Cortex of kidney (tissue), 1 donor: ENCODE data around the gene STXBP5L.
"Not testable (repeated sequence)": the region's sequence is repeated elsewhere in the genome, so short reads cannot be mapped to it uniquely, and the experiment has no call there.

ENCODE experiments used
- DNase-seq: peaks from one replicate; lab custom pipeline; 2025; lab: John Stamatoyannopoulos, UW

Gene STXBP5L

DNA sequence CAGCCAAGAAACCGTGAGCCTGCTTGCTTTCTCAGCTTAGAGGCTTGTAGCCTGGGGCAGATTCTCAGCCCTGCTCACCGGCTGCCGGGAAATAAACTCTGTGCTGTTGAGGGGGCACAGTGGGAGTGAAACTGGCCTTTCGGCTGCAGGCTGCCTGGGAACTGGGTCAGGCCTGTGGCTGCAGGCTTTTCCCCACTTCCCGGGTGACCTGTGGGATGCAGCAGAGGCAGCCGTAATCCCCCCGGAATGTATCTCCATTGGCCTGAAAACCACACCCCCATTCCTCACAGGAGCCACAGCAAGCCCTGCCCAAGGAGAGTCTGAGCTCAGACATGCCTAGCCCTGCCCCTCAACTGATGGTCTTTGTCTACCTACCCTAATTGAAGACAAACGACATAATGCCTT, 110.9 kb downstream of the STXBP5L start:
- no peak for DNase-seq

DNA sequence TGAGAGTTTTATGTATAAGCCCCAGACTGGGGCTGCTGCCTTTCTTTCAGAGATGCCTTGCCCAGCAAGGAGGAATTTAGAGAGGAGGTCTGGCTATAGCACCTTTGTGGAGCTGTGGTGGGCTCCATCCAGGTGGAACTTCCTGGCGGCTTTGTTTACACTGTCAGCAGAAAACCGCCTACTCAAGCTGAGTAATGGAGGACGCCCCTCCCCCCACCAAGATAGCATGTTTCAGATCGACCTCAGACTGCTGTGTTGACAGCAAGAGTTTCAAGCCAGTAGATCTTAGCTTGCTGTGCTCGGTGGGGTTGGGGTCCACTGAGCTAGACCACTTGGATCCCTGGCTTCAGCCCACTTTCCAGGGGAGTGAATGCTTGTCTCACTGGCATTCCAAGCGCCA, 155.6 kb downstream of the STXBP5L start:
- no peak for DNase-seq

DNA sequence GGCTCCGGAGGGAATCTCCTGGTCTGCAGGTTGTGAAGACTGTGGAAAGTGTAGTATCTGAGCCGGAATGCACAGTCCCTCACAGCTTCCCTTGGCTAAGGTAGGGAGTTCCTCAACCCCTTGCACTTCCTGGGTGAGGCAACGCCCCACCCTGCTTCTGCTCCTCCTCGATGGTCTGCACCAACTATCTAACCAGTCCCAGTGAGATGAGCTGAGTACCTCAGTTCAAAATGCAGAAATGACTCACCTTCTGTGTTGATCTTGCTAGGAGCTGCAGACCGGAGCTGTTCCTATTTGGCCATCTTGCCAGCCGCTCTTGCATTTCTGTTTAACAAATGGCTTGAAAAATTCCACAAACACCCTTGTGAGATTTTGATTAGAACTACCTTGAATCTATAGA, 156.1 kb downstream of the STXBP5L start:
- no peak for DNase-seq

DNA sequence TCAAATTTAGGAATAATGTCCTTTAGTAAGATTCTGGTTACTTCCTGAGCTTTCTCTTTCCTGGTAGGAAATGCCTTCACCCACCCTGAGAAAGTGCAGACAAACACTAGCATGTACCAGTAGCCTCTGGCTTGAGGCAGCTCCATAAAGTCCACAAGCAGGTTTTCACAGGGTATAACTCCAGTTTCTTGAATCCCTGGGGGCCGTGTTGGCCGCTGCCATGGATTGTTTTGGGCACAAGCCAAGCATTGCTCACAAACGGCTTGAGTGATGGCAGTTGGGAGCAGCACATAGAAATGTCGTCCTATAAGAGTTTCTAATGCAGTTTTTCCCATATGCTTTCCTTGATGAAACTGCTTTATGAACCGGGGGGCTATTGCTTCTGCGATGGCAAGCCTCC, 164.1 kb downstream of the STXBP5L start:
- no peak for DNase-seq

DNA sequence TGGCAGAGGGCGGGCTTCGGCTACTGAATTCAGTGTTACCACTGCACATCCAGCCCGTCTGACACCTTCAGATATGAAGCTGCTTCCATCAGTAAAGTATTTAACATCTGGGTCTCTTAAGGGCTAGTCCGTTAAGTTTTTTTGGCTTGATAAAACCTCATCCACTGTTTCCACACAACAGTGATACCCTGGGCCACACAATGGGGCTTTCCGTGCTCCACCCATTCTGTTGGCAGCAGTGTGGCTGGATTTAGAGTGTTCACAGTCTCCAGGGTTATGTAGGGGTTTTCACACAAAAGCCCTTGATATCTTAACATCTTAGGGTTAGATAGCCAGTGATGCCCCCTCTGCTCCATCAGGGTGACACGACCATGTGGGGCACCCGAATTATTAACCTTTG, 165.0 kb downstream of the STXBP5L start:
- no peak for DNase-seq

DNA sequence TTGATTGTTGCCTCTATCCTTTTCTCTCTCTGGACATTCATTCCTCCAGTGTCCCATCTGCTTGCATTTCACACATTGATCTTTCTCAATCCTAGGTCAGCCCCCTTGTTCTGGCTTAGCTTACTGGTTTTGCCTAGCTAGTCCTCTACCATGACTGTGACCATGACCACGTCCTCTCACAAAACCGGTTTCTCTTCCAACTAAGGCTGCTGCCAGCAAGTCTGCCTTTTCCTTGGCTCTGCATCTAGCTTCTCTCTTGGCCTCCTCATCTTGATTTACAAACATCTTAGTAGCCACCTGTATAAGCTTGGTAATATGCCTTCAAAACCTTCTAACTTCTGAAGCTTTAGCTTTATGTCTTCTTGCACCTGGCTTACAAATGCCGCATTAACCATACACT, 167.2 kb downstream of the STXBP5L start:
- no peak for DNase-seq

DNA sequence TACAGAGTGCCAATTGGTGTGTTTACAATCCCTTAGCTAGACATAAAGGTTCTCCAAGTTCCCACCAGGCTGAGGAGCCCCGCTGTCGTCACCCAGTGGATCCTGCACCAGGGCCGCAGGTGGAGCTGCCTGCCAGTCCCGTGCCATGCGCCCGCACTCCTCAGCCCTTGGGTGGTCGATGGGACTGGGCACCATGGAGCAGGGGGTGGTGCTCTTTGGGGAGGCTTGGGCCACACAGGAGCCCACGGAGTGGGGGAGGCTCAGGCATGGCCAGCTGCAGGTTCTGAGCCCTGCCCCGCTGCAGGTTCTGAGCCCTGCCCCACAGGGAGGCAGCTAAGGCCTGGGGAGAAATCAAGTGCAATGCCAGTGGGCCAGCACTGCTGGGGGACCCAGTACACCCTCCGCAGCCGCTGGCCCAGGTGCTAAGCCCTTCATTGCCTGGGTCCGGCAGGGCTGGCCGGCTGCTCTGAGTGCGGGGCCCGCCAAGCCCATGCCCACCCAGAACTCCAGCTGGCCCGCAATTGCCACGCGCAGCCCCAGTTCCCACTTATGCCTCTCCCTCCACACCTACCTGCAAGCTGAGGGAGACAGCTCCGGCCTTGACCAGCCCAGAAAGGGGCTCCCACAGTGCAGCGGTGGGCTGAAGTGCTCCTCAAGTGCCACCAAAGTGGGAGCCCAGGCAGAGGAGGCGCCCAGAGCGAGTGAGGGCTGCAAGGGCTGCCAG, 170.5 kb downstream of the STXBP5L start:
- not testable (repeated sequence) for DNase-seq

DNA sequence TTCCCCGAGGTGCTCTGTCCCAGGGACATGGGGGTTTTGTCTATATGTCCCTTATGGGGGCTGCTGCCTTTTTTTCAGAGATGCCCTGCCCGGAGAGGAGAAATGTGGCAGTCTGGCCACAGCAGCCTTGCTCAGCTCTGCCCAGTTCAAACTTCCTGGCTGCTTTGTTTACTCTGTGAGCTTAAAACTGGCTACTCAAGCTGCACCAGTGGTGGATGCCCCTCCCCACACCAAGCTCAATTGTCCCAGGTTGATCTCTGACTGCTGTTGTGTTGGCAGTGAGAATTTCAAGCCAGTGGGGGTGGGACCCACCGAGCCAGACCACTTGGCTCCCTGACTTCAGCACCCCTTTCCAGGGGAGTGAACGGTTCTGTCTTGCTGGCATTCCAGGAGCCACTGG, 188.9 kb downstream of the STXBP5L start:
- DNase-seq, result no peak

DNA sequence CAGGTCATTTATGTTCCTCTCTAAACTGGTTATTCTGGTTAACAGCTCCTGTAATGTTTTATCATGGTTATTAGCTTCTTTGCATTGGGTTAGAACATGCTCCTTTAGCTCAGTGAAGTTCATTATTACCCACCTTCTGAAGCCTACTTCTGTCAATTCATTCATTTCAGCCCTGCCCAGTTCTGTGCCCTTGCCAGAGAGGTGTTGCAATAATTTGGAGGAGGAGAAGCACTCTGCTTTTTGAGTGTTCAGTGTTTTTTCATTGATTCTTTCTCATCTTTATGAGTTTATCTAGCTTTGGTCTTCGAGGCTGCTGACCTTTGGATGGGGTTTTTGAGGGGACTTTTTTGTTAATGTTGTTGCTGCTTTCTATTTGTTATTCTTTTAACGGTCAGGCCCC, 203.1 kb downstream of the STXBP5L start:
- not testable (repeated sequence) for DNase-seq

DNA sequence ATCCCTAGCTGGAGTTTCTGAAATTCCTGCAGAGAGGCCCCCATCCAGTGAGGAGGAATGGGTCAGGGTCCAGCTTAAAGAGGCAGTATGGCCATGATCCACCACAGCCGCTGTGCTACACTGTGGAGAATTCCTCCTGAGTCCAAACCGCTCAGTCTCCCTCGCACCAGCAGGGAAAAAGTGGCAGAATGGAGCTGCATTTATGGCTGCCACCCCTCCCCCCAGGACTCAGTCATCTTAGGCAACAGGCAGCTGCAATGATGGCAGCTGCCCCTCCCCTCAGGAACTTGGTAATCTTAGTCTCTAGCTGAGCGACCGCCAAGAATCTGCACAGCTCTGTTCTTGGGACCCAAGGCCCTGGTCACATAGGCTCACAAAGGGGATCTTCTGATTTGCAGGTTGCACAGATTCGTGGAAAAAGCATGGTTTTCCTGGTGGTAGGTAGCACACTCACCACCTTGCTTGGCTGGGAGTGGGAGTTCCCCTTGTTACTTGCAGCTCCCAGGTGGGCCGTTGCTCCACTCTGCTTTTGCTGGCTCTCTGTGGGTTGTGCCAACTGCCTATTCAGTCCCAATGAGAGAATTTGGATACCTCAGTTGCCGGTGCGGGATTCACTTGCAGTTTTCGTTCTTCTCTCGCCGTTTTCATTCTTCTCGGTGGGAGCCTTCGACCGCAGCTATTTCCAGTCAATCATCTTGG, 204.1 kb downstream of the STXBP5L start:
- DNase-seq, result no peak

DNA sequence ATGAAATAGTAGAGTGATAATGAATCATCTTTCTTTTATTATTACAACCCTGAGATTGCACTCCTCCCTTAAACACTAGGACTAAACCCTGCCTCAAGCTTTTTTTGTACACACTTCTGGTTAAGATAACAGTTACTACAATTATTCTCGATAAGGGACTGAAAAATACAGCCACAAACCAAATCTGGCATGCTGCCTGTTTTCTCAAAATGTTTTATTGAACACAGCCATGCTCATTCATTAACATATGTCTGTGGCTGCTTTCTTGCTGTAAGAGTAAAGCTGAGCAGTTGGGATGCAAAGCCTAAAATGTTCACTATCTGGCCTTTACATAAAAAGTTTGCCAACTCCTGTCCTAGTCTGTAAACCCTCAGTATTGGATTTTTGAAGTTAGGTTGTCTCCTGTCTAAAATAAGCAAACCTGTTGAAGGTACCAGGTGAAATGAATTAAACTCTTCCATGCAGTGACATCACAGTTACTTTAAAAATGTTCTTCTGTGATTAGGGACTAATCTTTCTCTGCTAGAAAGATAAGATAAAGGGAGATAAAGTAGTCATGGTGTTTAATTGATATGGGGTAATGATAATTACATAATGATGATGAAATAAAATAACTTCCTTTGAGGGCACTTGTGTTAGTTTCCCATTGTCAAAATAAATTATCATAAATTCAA, 218.2 kb downstream of the STXBP5L start:
- no peak for DNase-seq

DNA sequence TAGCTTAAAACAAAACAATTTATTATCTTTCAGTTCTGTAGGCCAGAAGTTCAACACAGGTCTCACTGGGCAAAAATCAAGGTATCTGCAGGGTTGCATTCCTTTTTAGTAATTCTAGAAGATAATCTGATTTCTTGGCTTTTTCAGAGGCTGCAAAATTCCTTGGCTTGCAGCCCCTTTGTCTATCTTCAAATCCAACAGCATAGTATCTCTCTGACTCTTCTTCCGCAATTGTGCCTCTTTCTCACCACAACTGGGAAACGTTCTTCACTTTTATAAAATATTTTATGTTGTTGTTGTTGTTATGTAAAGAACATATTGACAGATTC, 218.7 kb downstream of the STXBP5L start:
- DNase-seq, result no peak

DNA sequence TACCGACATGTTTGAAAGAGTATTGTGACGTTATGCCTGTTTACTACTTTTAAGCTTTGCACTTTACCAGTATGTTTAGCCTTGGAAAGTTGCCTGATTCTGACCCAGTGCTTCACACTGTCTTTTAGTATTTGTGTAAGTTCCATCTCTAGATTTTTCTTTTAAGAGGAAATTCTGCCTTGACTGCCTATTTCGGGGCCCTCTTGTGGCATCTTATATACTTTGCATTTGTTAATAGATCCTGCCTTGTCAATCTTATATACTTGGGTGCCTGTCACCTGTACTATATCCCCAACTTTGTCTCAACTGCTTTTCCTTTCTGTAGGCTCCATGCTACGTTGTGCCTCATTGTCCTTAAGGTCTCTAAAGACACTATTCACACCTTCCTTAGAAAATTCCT, 244.6 kb downstream of the STXBP5L start:
- DNase-seq, result no peak

DNA sequence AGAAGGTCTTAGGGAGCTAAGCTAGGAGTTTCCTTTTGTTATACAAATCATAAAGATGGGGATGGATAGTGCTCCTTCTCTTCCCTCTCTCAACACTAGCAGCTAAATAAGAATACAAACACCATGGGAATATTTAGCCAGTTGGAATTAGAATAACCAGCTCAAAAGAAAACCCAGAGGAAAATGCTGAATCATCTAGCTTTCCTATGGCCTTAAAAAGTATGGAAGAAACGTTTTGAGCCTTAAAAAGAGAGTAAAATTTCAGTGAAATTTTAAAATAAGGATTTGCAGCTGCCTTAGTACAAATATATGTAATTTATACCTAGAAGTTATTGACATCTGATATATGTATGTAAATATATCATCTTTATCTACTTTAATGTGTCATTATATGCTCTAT, 245.8 kb downstream of the STXBP5L start:
- no peak for DNase-seq

DNA sequence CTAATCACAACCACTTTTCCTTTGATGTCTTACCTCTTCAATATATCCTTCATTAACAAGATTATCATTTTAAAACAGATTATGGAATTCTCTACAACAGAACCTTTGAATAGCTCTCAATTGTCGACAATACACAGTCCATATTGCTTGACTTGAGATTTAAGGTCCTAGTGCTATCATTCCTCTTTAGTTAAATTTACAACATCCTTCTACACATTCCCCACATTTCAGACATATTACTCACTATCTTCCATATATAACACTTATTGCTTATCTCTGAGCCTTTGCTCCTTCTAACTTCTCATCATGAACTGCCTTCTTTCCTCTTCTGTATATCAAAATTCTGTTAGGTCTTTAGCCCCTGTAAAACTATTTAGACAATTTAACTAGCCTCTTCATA, 247.0 kb downstream of the STXBP5L start:
- no peak for DNase-seq

DNA sequence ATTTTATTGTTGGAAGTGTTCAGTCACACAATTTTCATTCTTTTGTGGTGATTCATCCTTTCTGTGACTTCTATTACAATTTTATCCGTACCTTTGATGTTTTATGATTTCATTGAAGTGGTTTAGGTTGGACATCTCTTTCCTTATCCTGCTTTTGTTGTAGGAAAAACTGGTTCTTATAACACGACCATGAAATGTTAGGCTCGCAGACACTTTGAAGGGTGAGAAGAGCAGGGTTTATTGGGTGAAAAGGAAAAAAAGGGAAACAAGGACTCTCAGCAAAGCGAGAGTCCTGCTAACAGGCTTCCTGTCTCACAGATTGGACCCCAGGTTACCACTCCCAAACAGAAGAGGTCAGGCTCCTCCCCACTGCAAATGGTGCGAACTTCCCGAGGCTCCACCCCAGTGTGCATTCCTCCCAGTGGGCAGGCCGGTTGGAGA, 257.4 kb downstream of the STXBP5L start:
- DNase-seq, result no peak

DNA sequence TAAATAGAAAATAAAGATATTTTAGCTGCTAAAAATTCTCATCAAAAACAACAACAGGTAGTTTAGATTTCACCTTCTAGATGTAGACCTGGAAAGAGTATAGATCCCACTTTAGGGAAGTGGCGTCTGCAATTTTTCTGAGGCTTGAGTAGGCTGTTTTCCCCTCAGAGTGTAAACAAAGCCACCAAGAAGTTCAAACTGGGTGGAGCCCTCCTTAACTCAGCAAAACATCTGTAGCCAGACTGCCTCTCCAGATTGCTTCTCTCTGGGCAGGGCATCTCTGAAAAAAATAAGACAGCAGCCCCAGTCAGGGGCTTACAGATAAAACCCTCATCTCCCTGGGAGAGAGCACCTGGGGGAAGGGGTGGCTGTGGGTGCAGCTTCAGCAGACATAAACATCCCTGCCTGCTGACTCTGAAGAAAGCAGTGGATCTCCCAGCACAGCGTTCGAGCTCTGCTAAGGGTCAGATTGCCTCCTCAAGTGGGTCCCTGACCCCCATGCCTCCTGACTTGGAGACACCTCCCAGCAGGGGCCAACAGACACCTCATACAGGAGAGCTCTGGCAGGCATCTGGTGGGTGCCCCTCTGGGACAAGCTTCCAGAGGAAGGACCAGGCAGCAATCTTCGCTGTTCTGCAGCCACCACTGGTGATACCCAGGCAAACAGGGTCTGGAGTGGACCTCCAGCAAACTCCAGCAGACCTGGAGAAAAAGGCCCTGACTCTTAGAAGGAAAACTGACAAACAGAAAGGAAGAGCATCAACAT, 259.6 kb downstream of the STXBP5L start:
- DNase-seq, result no peak

DNA sequence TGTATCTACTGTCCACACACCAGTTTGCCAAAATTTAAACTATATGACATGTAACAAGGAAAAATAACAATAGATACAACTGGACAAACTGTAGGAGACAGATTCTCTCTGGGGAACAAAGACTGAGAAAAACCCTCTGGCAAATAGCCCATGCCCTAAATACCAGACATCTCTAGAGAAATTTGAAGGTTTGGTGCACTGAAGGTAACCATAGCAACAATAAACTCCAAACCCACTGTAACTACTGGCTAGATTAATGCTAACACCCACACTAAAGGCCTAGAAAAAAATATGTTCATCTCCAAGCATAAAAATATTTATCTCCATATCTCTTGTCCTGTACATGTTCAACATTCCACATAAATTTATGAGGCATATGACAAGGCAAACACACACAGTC, 267.1 kb downstream of the STXBP5L start:
- DNase-seq, result no peak

DNA sequence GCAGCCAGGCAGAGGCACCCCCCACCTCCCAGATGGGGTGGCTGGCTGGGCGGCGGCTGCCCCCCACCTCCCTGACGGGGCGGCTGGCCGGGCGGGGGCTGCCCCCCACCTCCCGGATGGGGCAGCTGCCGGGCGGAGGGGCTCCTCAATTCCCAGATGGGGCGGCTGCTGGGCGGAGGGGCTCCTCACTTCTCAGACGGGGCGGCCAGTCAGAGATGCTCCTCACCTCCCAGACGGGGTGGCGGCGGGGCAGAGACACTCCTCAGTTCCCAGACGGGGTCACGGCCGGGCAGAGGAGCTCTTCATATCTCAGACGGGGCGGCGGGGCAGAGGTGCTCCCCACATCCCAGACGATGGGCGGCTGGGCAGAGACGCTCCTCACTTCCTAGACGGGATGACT, 282.6 kb downstream of the STXBP5L start:
- DNase-seq, result not testable (repeated sequence)

DNA sequence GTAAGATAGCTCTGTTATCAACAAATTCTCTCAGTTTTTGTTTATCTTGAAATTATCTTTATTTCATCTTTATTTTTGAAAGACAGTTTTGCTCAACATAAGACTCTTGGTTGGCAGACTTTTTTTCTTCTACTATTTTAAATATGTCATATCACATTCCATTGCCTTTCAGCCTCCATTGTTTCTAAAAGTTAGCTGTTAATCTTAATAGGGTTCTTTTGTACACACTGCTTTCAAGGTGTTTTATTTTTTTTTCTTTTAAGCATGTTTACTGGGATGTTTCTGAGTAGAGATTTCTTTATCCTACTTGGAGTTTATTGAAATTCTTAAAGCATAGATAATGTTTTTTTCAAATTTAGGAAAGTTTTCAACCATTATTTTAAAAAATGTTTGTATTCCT, 294.6 kb downstream of the STXBP5L start:
- no peak for DNase-seq

DNA sequence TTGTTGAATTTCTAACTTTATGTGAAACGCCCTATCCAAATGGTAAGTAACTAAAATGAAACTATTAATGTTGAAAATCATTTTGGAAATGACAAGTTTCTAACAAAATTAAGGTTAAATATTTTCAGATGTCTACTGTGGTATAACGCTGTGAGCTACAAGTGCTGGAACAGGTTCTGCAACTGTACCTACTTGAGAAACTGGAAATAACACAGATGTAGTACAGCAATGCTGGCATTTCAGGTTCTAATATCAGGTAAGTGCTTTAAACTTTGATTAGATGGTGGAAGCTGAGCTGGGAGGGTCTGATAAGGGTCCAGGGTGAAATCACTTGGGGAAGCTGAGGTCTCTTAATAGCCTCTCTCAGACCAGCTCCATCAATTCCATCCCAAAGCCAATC, 315.1 kb downstream of the STXBP5L start:
- no peak for DNase-seq

DNA sequence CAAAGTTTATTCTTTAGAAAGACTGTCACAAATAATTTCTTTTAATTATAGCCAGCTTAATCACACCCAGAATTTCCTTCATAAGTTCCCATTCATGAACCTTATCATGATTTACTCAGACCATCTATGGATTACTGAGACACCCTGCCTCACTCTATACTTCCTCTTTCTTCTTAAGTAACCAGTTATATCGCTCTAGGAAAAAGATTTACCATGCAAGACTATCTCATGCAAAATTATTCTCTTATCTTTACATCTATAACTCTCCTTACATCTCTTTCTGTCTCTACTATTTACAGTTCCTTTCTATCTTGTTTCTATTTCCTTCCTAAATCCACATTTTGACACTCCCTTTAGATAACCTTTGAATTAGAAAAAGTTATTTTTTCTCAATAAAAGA, 321.0 kb downstream of the STXBP5L start:
- DNase-seq, result no peak

DNA sequence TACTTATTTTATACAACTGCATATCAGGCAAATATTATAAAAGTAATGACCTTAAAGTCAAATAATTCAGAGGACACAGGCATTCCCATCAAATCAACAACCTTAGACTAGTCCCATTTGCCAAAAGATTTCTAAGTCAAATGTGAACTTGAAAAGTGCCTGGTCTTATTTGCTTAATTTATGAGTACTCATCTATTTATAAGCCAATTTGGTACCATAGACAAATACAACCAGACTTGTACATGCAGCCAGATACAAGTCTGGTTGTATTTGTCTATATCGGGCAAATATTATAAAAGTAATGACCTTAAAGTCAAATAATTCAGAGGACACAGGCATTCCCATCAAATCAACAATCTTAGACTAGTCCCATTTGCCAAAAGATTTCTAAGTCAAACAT, 322.2 kb downstream of the STXBP5L start:
- DNase-seq, result not testable (repeated sequence)
